Upper lobe of left lung (tissue), 6 donors: ENCODE measurements around the gene SPAG16. TPM values are rescaled to one million over a fixed set of nuclear protein-coding genes. Genes with fewer than 3 reads are reported as not detected.

Experiments used
- ATAC-seq, 2 donors: fragments of 200-7000 bp; cut with Tn5 transposase; one replicate each; pipeline ENCODE4 v1.9.1; 2022; ENCODE audit warnings: mild to moderate bottlenecking in 2 of 2, moderate library complexity in 2 of 2; ENCODE audit not compliant: low FRiP score in 2 of 2
- DNase-seq, 2 donors: peaks; one replicate each; pipeline ENCODE4 v3.0.0-alpha.2; 2019 to 2020
- H3K27ac ChIP-seq, 4 donors: fragments of 200-600 bp; sonication (generic); one replicate each; pipeline ENCODE4 v1.5.1; 2016 to 2019
- H3K27me3 ChIP-seq, 4 donors: fragments of 200-600 bp; sonication (generic); one replicate each; pipeline ENCODE4 v1.5.1; 2017 to 2019
- H3K36me3 ChIP-seq, 4 donors: fragments of 200-600 bp; sonication (generic); one replicate each; pipeline ENCODE4 v1.5.1; 2016 to 2019
- H3K4me1 ChIP-seq, 4 donors: fragments of 200-600 bp; sonication (generic); one replicate each; pipeline ENCODE4 v1.5.1; 2018 to 2019
- H3K4me3 ChIP-seq, 4 donors: fragments of 200-600 bp; sonication (generic); one replicate each; pipeline ENCODE4 v1.5.1; 2017 to 2019; ENCODE audit warnings: mild to moderate bottlenecking in 2 of 4, moderate library complexity in 1 of 4
- H3K9me3 ChIP-seq, 4 donors: fragments of 200-600 bp; sonication (generic); one replicate each; pipeline ENCODE4 v1.5.1; 2018 to 2019
- CTCF ChIP-seq, 6 experiments: fragments of 450-650 bp in 4 of 6; fragments of 200-600 bp in 2 of 6; sonication (generic) in 2 of 6; IDR thresholded peaks; one replicate each; pipeline ENCODE4 v1.5.1; 2016 to 2019; ENCODE audit warnings: antibody characterized with exemption in 6 of 6
- EP300 ChIP-seq, 4 donors: sonication (generic); formaldehyde crosslinking; IDR thresholded peaks; one replicate each; pipeline ENCODE4 v1.5.1; 2017; ENCODE audit warnings: antibody characterized with exemption in 4 of 4, control low read depth in 2 of 4
- POLR2A ChIP-seq, 4 donors: fragments of 450-650 bp; IDR thresholded peaks; one replicate each; pipeline ENCODE4 v1.5.1; 2016 to 2017; ENCODE audit warnings: antibody characterized with exemption in 4 of 4, mild to moderate bottlenecking in 2 of 4
- POLR2AphosphoS5 ChIP-seq, 2 donors: sonication (generic); formaldehyde crosslinking; IDR thresholded peaks; one replicate each; pipeline ENCODE4 v1.5.1; 2017; ENCODE audit warnings: antibody characterized with exemption in 2 of 2
- WGBS, 2 donors: methylation state at CpG; one replicate each; pipeline ENCODE4 v1.1.5; 2017 to 2018; 5-methylcytosine and 5-hydroxymethylcytosine counted together
- total RNA-seq, 6 donors: library from RNA; depleted of rRNA in 4 of 6; stranded (reverse); fragments of >200 nt in 4 of 6; gene quantifications; one replicate each; pipeline versions ENCODE4 v1.1.0 to v1.2.1, GENCODE V29; 2016 to 2021
- donor health status: DM: no; HTN: no; CAD: no; lungs with moderate emphysema.
- donor health status: DM: no; HTN: yes; CAD: no; lungs with severe emphysema.

The SPAG16 gene
- total RNA-seq, 6 donors from 2014 or later = 9.7 to 65.0 (median 12.9) TPM

GRCh38 chr2:213238753-213239495 is 45.3 kb upstream of the SPAG16 start:
- Histone ChIP-seq H3K36me3 (no peaks in the 10 kb centered on the region), H3K4me3 (no peak overlapping the region), H3K27ac (peak overlapping the region in 1 of 4 donors; percentile 16), H3K9me3 (no peaks in the 10 kb centered on the region), H3K4me1 (no peaks in the 10 kb centered on the region), H3K27me3 (no peaks in the 10 kb centered on the region)
- ATAC-seq (peak in 1 of 2 donors; percentile 63), DNase-seq (no peak)
- TF ChIP-seq EP300 (IDR thresholded peaks at IDR 0.05) = no peak
- TF ChIP-seq POLR2AphosphoS5 (IDR thresholded peaks at IDR 0.05) = no peak
- no peak for TF ChIP-seq POLR2A (IDR thresholded peaks at IDR 0.05)
- no peak for TF ChIP-seq CTCF (IDR thresholded peaks at IDR 0.05)
- 32 to 35% methylated on average over 3 of the region's 3 CpGs for WGBS, 2 donors

GRCh38 chr2:213241817-213242216 is 42.4 kb upstream of the SPAG16 start:
- TF ChIP-seq EP300 (IDR thresholded peaks at IDR 0.05) (no peak), POLR2AphosphoS5 (IDR thresholded peaks at IDR 0.05) (no peak), CTCF (IDR thresholded peaks at IDR 0.05) (no peak), POLR2A (IDR thresholded peaks at IDR 0.05) (no peak)
- DNase-seq (no peak), ATAC-seq (no peak)
- Histone ChIP-seq H3K4me1 (no peaks in the 10 kb centered on the region), H3K36me3 (no peaks in the 10 kb centered on the region), H3K9me3 (no peaks in the 10 kb centered on the region), H3K27me3 (no peaks in the 10 kb centered on the region), H3K4me3 (no peak overlapping the region), H3K27ac (no peak overlapping the region)
- 90 to 96% methylated on average over 6 of the region's 6 CpGs for WGBS, 2 donors

GRCh38 chr2:213242653-213243052 is 41.6 kb upstream of the SPAG16 start:
- Histone ChIP-seq H3K27me3 (no peaks in the 10 kb centered on the region), H3K27ac (no peak overlapping the region)

GRCh38 chr2:213243189-213244044 is 40.8 kb upstream of the SPAG16 start:
- WGBS, 2 donors = 79 to 86% methylated on average over 6 of the region's 6 CpGs
- Histone ChIP-seq H3K36me3 (no peaks in the 10 kb centered on the region), H3K4me1 (no peaks in the 10 kb centered on the region), H3K9me3 (no peaks in the 10 kb centered on the region), H3K27me3 (no peaks in the 10 kb centered on the region), H3K4me3 (no peak overlapping the region), H3K27ac (no peak overlapping the region)
- TF ChIP-seq POLR2AphosphoS5 (IDR thresholded peaks at IDR 0.05) (no peak), POLR2A (IDR thresholded peaks at IDR 0.05) (no peak)
- DNase-seq (no peak), ATAC-seq (no peak)

More at GRCh38 chr2:213242653-213243052, 41.6 kb upstream of the SPAG16 start:
- WGBS, 2 donors = 88 to 92% methylated on average over 1 of the region's 1 CpG
- no peak overlapping the region for H3K4me3 ChIP-seq
- no peaks in the 10 kb centered on the region for H3K4me1 ChIP-seq
- no peaks in the 10 kb centered on the region for H3K36me3 ChIP-seq
- DNase-seq (no peak), ATAC-seq (no peak)
- H3K9me3 ChIP-seq = no peaks in the 10 kb centered on the region
- TF ChIP-seq CTCF (IDR thresholded peaks at IDR 0.05) (no peak), EP300 (IDR thresholded peaks at IDR 0.05) (no peak), POLR2AphosphoS5 (IDR thresholded peaks at IDR 0.05) (no peak), POLR2A (IDR thresholded peaks at IDR 0.05) (no peak)

GRCh38 chr2:213246497-213247281 is 37.6 kb upstream of the SPAG16 start:
- DNase-seq (no peak), ATAC-seq (peak in 1 of 2 donors; percentile 57)
- WGBS, 2 donors = 1 to 3% methylated on average over 4 of the region's 4 CpGs
- H3K36me3 ChIP-seq = no peaks in the 10 kb centered on the region
- H3K9me3 ChIP-seq = no peaks in the 10 kb centered on the region
- TF ChIP-seq POLR2AphosphoS5 (IDR thresholded peaks at IDR 0.05) = no peak
- no peak for TF ChIP-seq EP300 (IDR thresholded peaks at IDR 0.05)
- peak; percentile 36 to 73 (median 64) for TF ChIP-seq CTCF (IDR thresholded peaks at IDR 0.05)
- no peaks in the 10 kb centered on the region for H3K4me1 ChIP-seq
- H3K27ac ChIP-seq = no peak overlapping the region
- H3K4me3 ChIP-seq = no peak overlapping the region
- H3K27me3 ChIP-seq = no peaks in the 10 kb centered on the region
